Suprapubic skin (tissue), 3 donors: Measurements from ENCODE around the gene TRIM28.

Experiments
- CTCF ChIP-seq, 2 donors: fragments of 200-600 bp in 1 of 2; fragments of 450-650 bp in 1 of 2; sonication (generic) in 1 of 2; IDR thresholded peaks; one replicate each; pipeline ENCODE4 v1.5.1; 2016 to 2019; ENCODE audit warnings: antibody characterized with exemption in 2 of 2, mild to moderate bottlenecking in 1 of 2, moderate library complexity in 1 of 2
- POLR2A ChIP-seq, 2 donors: fragments of 450-650 bp; IDR thresholded peaks; one replicate each; pipeline ENCODE4 v1.6.1; 2017; ENCODE audit warnings: antibody characterized with exemption in 2 of 2, mild to moderate bottlenecking in 2 of 2, moderate library complexity in 2 of 2

GRCh38 chr19:58499021-58499927, 44.6 kb upstream of the TRIM28 start:
- TF ChIP-seq POLR2A (IDR thresholded peaks at IDR 0.05) (no peak), CTCF (IDR thresholded peaks at IDR 0.05) (peak in 1 of 2 donors; percentile 12)
